Measurements from ENCODE around the gene BPIFB3. TPM values are rescaled to one million over a fixed set of nuclear protein-coding genes. Genes with fewer than 3 reads are reported as not detected.

BPIFB3 gene
- total RNA-seq, 2 donors from 2014 or later: not detected

DNA sequence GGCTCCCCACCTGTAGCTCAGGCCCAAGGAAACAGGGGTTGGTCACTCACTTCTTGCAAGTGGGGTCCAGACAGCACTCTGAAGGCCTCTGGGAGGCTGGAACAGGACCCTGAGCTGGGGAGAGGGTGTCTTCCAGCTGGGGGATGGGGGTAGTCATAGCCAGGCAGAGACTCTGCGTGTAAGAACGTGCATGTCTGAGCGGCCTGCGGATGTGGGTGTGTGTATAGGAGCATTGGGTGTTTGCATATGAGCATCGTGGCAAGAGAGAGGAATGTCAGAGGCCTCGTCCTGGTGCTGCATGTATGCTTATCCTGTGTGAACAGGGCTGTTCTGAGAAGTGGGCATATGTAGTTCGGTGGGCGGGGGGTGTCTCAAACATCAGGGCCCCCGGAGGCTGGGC lies 12.1 kb downstream of the BPIFB3 start:
- DNase-seq (ENCODE audit: low spot score): no peak

DNA sequence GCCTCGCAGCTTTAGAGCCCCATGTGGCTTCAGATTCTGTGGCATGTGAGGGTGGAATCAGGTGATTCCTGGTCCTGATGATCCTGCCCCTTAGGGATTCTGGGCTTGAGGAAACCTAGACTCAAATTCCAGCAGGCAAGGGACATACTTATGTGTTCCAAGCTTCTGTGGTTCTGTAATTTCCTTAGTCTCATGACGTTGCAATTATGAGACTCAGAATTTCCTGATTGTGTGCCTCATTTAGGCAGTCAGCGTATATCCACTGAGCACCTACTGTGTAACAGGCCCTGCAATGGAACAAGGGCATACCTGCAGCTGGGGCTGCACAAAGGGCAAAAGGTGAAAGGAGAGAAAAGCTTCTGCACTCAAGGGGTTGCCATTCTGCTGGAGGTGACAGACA lies 14.1 kb downstream of the BPIFB3 start:
- H3K4me1 ChIP-seq (ENCODE audit: control insufficient read depth in 1 of 2, low read depth in 2 of 2): no peaks in the 10 kb centered on the region
- TF ChIP-seq, protein P1, sequence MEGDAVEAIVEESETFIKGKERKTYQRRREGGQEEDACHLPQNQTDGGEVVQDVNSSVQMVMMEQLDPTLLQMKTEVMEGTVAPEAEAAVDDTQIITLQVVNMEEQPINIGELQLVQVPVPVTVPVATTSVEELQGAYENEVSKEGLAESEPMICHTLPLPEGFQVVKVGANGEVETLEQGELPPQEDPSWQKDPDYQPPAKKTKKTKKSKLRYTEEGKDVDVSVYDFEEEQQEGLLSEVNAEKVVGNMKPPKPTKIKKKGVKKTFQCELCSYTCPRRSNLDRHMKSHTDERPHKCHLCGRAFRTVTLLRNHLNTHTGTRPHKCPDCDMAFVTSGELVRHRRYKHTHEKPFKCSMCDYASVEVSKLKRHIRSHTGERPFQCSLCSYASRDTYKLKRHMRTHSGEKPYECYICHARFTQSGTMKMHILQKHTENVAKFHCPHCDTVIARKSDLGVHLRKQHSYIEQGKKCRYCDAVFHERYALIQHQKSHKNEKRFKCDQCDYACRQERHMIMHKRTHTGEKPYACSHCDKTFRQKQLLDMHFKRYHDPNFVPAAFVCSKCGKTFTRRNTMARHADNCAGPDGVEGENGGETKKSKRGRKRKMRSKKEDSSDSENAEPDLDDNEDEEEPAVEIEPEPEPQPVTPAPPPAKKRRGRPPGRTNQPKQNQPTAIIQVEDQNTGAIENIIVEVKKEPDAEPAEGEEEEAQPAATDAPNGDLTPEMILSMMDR (IDR thresholded peaks at IDR 0.05): no peak
- H3K27ac ChIP-seq: no peak overlapping the region
- no peak overlapping the region for H3K4me3 ChIP-seq
- DNase-seq (ENCODE audit: low spot score) (no peak), ATAC-seq (ENCODE audit: insufficient number of reproducible peaks, low FRiP score, low read depth) (no peak)
- H3K36me3 ChIP-seq: no peaks in the 10 kb centered on the region
- H3K27me3 ChIP-seq (replicated peaks; ENCODE audit: insufficient read depth): no peaks in the 10 kb centered on the region
- no peaks in the 10 kb centered on the region for H3K9me3 ChIP-seq

More for the DNA sequence above, 12.1 kb downstream of the BPIFB3 start:
- Histone ChIP-seq H3K27ac (no peak overlapping the region), H3K4me1 (ENCODE audit: control insufficient read depth in 1 of 2, low read depth in 2 of 2) (no peaks in the 10 kb centered on the region), H3K27me3 (replicated peaks; ENCODE audit: insufficient read depth) (no peaks in the 10 kb centered on the region), H3K36me3 (no peaks in the 10 kb centered on the region), H3K4me3 (no peak overlapping the region), H3K9me3 (no peaks in the 10 kb centered on the region)
- ATAC-seq (ENCODE audit: insufficient number of reproducible peaks, low FRiP score, low read depth): no peak
- TF ChIP-seq, protein P1 (IDR thresholded peaks at IDR 0.05): no peak

DNA sequence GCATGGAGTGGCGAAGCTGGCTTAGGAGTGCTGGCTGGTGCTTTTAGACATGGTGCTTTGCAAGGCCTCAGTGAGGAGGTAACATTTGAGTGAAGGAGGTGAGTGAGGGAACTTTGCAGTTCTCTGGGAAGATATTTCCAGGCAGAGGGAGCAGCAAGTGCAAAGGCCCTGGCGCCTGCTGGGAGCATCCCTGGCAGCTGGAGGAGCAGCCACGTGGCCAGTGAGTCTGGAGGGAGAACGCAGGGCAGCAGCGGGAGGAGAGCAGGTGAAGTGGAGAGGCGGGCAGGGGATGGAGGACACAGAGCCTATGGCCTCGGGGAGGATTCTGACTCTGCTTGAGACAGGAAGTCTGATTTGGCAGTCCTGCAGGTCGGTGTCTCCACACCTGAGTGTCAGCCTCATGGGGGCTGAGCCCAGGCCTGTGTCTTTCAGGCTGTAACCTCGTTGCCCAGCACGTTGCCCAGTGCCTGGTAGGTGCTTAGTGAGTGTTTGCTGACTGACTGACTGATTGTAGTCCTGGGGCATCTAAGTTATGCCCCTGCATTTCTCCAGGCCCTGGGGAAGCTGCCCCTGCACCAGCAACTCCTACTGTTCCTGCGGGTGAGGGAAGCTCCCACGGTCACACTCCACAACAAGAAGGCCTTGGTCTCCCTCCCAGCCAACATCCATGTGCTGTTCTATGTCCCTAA lies 14.7 kb downstream of the BPIFB3 start:
- DNase-seq (ENCODE audit: low spot score): no peak
- no peaks in the 10 kb centered on the region for H3K36me3 ChIP-seq
- TF ChIP-seq, protein P1 (IDR thresholded peaks at IDR 0.05): no peak
- H3K9me3 ChIP-seq: no peaks in the 10 kb centered on the region
- ATAC-seq (ENCODE audit: insufficient number of reproducible peaks, low FRiP score, low read depth): no peak
- no peak overlapping the region for H3K27ac ChIP-seq
- no peaks in the 10 kb centered on the region for H3K4me1 ChIP-seq (ENCODE audit: control insufficient read depth in 1 of 2, low read depth in 2 of 2)
- no peak overlapping the region for H3K4me3 ChIP-seq
- H3K27me3 ChIP-seq (replicated peaks; ENCODE audit: insufficient read depth): no peaks in the 10 kb centered on the region

DNA sequence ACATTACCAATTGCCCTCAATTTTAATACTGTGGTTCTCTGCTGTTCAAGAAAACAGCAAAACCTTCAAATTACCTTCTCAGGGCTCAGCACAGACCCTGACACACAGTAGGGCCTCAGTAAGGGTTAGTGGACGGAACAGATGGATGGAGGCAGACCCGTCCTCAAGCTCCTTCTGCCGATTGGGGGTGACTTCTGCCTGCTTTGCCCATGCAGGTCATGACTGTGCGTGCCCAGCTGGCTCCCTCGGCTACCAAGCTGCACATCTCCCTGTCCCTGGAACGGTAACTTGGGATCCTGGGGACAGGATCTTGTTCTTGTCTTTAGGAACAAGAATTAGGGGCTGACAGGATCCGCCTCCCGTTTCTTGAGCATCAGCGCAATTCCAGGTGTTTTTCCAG lies 16.0 kb downstream of the BPIFB3 start:
- H3K4me1 ChIP-seq (ENCODE audit: control insufficient read depth in 1 of 2, low read depth in 2 of 2): no peaks in the 10 kb centered on the region
- no peak overlapping the region for H3K4me3 ChIP-seq
- ATAC-seq (ENCODE audit: insufficient number of reproducible peaks, low FRiP score, low read depth): no peak

More for the DNA sequence above, 16.0 kb downstream of the BPIFB3 start:
- TF ChIP-seq, protein P1 (IDR thresholded peaks at IDR 0.05): no peak
- no peak overlapping the region for H3K27ac ChIP-seq
- DNase-seq (ENCODE audit: low spot score): no peak
- H3K27me3 ChIP-seq (replicated peaks; ENCODE audit: insufficient read depth): no peaks in the 10 kb centered on the region
- no peaks in the 10 kb centered on the region for H3K36me3 ChIP-seq
- no peaks in the 10 kb centered on the region for H3K9me3 ChIP-seq

Data from thoracic aorta (tissue), 2 donors.